GM10266 (cell line): ENCODE results near the gene ADNP.

ENCODE experiments used
- DNase-seq: peaks from one replicate; pipeline ENCODE4 v3.0.0; 2012; ENCODE audit errors: extremely low spot score
- CTCF ChIP-seq: IDR thresholded peaks from 2 replicates; pipeline ENCODE4 v1.5.1; 2012; ENCODE audit warnings: mild to moderate bottlenecking, low read depth; ENCODE audit not compliant: control insufficient read depth, insufficient read depth; ENCODE audit errors: missing control alignments

Gene ADNP

GRCh38 chr20:50900261-50900660 lies 31.0 kb downstream of the ADNP start:
- TF ChIP-seq CTCF: no peak

GRCh38 chr20:50898475-50898874 lies 32.8 kb downstream of the ADNP start:
- TF ChIP-seq CTCF: no peak
- DNase-seq: no peak

More at GRCh38 chr20:50900261-50900660, 31.0 kb downstream of the ADNP start:
- DNase-seq: no peak

DNA sequence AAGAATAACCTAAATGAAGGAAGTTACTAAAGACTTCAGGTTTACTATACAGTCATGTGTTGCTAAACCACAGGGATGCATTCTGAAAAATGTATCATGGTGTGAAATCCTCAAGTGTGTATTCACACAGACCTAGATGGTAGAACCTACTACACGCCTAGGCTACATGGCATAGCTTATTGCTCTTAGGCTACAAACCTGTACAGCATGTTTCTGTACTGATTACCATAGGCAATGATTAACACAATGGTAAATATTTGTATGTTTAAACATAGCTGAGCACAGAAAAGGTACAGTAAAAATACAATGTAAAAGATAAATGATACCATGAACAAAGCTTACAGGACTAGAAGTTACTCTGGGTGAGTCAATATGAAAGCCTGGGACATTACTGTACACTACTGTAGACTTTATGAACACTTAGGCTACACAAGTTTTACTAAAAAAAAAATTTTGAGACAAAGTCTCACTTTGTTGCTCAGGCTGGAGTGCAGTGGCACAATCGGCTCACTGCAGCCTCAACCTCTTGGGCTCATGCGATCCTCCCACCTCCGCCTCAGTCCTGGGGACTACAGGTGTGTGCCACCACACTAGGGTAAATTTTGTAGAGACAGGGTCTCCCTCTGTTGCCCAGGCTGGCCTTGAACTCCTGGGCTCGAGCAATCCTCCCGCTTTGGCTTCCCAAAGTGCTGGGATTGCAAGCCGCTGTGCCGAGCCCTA lies 36.0 kb downstream of the ADNP start:
- DNase-seq: no peak
- TF ChIP-seq CTCF: no peak

DNA sequence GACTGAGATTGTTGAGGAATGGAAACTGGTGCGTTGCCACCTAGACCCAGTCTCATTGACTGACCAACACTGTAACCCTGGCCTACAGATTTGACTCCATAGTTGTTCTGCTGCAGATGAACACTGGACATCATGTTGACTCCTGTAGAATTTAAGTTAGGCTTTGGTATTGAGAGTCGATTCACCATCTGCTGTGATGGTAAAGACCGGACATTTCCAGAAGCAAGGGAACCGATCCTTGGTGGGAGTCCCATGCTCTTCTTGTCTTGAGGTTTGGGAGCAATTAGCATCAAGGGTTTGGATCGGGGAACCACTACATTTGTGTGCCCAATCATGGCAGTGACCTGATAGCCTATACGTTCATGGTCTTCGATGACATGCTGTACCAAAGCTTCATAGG lies 37.6 kb downstream of the ADNP start:
- no peak for DNase-seq
- no peak for TF ChIP-seq CTCF

DNA sequence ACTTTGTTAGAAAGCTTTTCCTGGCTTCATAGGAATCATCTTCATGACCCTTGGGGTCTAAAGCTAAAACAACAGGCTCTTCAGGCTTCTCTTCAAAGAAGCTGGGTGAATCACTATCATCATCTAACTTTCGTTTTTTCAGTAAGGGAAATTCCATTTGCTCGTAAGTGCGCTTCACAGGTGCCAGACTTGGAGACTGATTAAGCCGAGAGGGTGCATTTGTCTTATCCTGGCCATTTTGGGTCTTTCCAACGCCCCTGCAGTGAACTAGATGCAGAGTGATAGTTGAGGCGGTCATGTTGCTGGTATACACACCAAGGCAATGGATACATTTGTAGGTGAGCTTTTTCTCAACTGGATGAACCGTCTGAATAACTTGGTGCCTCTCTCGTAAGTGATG lies 38.8 kb downstream of the ADNP start:
- no peak for TF ChIP-seq CTCF
- no peak for DNase-seq

DNA sequence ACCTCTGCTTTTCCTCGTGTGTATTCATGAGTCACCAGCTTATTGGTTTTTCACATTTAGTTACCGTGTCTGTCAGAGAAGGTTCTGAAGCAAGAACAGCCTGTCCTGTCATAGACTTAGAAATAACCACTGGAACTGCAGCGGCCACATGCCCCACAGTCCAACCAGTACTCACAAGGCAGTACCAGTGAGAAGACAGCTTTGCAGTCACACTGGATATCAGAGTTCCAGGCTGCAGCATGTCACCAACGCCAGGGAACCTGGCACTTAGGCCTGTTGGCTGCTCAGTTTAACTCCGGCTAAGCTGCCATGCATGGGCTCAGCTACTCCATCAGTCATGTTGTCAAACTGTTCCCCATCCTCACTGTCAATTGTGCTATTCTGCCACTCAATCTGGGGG lies 40.1 kb downstream of the ADNP start:
- no peak for TF ChIP-seq CTCF
- DNase-seq: no peak

DNA sequence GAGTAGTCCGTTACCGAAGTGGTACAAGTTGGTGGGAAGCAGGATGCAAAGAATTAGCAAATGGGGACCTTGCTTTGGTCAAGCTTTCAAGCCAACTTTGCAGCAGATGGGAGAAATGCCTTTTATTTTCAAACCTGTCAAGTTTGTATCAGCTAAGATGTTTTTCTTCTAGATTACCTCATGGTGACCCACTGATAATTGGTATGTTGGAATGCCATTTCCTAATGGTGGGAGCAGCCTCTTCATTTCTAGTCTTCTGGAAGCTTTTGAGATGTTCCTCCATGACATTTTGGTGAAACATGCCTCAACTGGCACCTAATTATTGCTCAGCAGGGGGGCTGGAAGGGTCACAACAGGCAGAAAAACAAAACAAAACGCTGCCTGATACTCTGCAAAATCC lies 43.7 kb downstream of the ADNP start:
- TF ChIP-seq CTCF: no peak
- DNase-seq: no peak
